GM12874 (cell line): Measurements from ENCODE around the gene STK25.

ENCODE experiments used
- CTCF ChIP-seq: IDR thresholded peaks from 2 replicates; pipeline ENCODE4 v1.5.1; 2011; ENCODE audit warnings: low read depth, mild to moderate bottlenecking, control low read depth, low read length, moderate library complexity; ENCODE audit not compliant: insufficient read depth

Gene STK25

DNA sequence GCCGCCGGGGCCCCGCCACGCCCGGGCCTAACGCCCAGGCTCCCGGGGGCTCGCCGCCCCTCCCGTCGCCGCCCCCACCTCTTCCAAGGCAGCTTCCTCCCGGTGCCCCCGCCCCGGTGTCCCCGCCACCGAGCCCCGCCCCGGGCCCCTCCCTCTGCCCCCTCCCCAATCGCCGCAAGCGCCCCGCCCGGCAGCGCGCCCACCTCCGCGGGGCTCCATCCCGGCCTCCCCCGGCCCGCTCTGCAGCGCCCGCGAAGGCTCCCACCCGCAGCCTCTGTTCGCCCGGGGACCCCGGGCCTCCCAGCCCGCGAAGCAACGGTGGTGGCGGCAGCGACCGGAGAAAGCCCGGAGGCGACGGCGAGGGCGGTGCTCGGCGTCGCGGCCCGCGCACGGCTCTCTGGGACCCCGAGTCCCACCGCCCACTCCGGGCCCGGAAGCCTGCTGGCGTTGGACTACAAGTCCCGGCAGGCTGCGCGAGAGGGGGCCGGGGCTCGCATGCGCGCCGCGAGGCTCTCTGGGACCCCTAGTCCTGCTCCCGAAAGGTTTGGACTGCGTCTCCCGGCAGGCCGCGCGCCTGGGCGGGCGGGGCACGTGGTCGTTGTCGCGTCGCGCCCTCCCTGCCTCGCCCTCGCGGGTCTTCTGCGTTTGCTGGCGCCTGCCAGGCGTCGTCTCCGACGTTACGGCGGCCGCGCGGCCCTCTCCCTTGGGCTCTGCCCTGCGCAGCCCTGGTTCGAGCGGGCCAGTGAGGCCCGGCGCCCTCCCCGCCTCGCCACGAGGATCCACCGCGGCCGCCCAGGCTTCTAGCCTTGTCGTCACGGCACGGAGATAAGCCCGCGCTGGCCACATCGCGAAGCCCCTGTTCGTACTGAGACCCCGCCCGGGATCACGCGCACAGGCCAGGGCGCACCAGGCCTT lies at the start of gene STK25:
Gene STK25 (minus strand): TSS at position 345 of the 915 bp plus-strand sequence. CDS start 549 bp downstream, outside the sequence.
- TF ChIP-seq CTCF: no peak

DNA sequence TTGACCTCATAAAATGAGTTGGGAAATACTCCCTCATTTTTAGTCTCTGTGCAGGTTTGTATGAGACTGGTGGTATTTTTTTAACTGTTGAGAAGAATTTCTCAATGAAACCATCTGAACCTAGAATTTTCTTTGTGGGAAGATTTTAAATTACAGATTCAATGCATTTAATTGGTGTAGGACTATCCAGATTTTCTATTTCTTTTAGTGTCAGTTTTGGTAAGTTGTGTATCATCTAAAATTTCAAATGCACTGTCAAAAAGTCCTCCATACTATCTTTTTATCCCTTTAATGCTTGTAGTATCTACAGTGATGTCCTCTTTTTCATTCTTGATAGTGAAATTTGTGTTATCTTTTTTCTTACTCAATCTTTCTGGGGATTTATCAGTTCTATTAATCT lies 48.4 kb upstream of the STK25 start:
- no peak for TF ChIP-seq CTCF

DNA sequence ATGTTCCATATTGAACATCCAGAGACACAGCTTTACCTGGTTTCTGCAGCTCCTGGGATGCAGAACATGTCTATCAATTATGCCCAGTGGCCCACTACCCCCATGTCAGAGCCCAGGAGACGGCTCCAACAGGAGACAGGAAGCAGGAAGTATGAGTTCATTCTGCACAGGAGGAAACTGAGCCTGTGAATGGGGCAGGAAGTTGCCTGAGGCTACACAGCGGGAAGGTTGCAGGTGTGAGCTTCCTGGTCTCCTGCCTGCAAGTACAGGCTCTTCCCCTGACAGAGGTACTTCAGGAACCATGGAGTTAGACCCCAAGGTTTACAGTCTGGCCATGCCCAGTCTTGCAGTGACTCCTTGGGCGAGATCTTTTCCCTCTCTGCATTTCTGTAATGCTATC lies 47.3 kb upstream of the STK25 start:
- TF ChIP-seq CTCF: no peak

- no peak for TF ChIP-seq CTCF
These were observed 46.4 kb upstream of the STK25 start for GRCh38 chr2:241554610-241555322.

DNA sequence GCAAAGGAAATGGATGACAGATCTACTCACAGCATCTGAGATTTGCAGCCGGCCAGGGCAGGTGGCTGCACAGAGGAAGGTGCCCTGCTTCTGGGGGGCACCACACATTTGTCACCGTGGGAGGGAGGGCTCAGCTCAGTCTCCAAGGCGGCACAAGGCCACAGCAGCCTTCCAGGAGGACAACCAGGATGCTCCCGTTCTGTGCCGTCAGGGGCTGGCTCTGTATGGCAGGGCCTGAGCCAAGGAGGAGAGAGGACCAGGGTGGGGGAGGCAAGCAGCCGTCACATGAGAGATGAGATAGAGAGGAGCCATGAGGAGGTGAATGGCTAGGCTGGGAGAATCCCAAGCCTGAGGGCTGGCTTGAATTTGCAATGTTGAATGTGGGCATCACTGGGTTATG lies 45.6 kb upstream of the STK25 start:
- TF ChIP-seq CTCF: no peak

DNA sequence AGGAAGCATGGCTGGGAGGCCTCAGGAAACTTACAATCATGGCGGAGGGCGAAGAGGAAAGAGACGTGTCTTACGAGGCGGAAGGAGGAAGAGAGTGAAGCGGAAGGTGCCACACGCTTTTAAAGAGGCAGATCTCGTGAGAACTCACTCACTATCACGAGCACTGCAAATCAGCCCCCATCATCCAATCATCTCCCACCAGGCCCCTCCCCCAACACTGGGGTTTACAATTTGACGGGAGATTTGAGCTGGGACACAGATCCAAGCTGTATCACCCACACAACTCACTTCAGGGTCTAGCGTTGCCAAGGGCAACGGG lies 45.1 kb upstream of the STK25 start:
- TF ChIP-seq CTCF: no peak

GRCh38 chr2:241551998-241552737 lies 43.8 kb upstream of the STK25 start:
- no peak for TF ChIP-seq CTCF
